HUES48 (cell line): ENCODE results near the gene C11orf42.

Source experiments
- H3K27ac ChIP-seq: one replicate; pipeline ENCODE4 v1.7.0; 2013; ENCODE audit warnings: low read depth, low read length, inconsistent platforms
- H3K27me3 ChIP-seq: 2 replicates; pipeline ENCODE4 v1.6.1; 2013; ENCODE audit warnings: mild to moderate bottlenecking, low read length; ENCODE audit not compliant: control insufficient read depth, insufficient read depth
- H3K36me3 ChIP-seq: 2 replicates; pipeline ENCODE4 v1.6.1; 2013; ENCODE audit warnings: low read length; ENCODE audit not compliant: control insufficient read depth, insufficient read depth
- H3K4me1 ChIP-seq: 2 replicates; pipeline ENCODE4 v1.6.1; 2013; ENCODE audit warnings: mild to moderate bottlenecking, low read length; ENCODE audit not compliant: control insufficient read depth, insufficient read depth
- H3K4me3 ChIP-seq: 2 replicates; pipeline ENCODE4 v1.5.1; 2013; ENCODE audit warnings: mild to moderate bottlenecking, low read depth, low read length
- H3K9ac ChIP-seq: 2 replicates; pipeline ENCODE4 v1.6.1; 2013; ENCODE audit warnings: mild to moderate bottlenecking, low read depth, low read length, moderate library complexity
- H3K9me3 ChIP-seq: 2 replicates; pipeline ENCODE4 v1.6.1; 2013; ENCODE audit warnings: low read length; ENCODE audit not compliant: control insufficient read depth, insufficient read depth

Gene C11orf42

DNA sequence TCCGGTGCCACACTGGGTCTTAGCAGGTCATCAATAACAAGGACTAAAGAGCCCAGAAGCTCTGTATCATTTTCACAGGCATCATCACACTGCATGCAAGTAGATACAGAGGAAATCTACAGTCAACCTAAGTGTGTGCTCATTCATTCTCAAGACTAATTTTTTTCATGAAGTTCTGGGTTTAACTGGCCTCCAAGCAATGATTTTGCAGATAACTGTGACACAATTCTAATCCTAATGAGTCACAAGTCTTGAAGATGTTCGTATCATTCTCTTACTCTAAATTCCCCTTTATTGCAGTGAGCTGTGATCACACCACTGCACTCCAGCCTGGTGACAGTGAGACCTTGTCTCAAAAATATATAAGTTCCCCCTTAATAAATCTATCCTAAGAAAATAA is 3.9 kb upstream of the C11orf42 start:
- peaks cover 5% of the 10 kb centered on the region; the same call in 1 of the 2 replicates for H3K4me1 ChIP-seq
- H3K4me3 ChIP-seq: no peak overlapping the region
- peaks cover 9% of the 10 kb centered on the region; the same call in 1 of the 2 replicates for H3K36me3 ChIP-seq
- H3K9ac ChIP-seq: no peak overlapping the region
- no peaks in the 10 kb centered on the region for H3K9me3 ChIP-seq
- H3K27me3 ChIP-seq: no peaks in the 10 kb centered on the region
- H3K27ac ChIP-seq: no peak overlapping the region

DNA sequence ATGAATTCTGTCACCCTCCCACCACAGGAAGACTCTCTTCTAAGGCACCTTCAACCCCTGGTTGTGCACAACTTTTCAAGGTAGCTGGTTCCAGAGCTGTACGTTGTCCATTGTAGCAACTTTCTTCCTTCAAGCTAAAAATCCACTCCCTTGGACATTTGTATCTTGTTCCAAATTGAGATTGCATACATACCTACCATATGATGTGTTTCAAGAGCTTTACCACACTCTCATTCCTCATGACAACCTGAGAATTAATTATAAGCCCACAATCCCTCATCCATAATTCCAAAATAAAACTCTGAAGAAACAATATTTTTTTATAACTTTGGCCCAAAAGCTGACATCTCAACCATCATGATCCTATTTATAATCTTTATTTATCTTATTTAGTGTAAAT is 3.3 kb upstream of the C11orf42 start:
- Histone ChIP-seq H3K27me3 (no peaks in the 10 kb centered on the region), H3K4me3 (no peak overlapping the region), H3K4me1 (peaks cover 5% of the 10 kb centered on the region; the same call in 1 of the 2 replicates), H3K27ac (no peak overlapping the region), H3K36me3 (peaks cover 11% of the 10 kb centered on the region; the same call in 1 of the 2 replicates), H3K9me3 (no peaks in the 10 kb centered on the region), H3K9ac (no peak overlapping the region)

- Histone ChIP-seq H3K36me3 (peaks cover 11% of the 10 kb centered on the region; the same call in 1 of the 2 replicates), H3K27me3 (no peaks in the 10 kb centered on the region), H3K9me3 (no peaks in the 10 kb centered on the region), H3K9ac (no peak overlapping the region), H3K4me3 (no peak overlapping the region), H3K27ac (no peak overlapping the region), H3K4me1 (peaks cover 5% of the 10 kb centered on the region; the same call in 1 of the 2 replicates)
Observed at GRCh38 chr11:6203327-6203726, 2.0 kb upstream of the C11orf42 start.

DNA sequence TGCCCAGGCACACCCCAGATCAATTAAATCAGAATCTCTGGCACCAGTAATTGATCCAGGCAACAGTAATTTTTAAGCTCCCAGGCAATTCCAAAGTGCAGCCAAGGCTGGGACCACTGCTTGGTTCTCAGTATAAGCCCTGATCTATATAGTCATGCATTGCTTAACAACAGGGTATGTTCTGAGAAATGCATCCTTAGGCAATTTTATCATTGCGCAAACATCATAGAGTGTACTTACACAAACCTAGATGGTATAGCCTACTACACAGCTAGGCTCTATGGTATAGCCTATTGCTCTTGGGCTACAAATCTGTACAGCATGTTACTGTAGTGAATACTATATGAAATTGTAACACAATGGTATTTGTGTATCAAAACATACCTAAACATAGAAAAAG is 651 bp upstream of the C11orf42 start:
- H3K4me3 ChIP-seq: no peak overlapping the region
- H3K4me1 ChIP-seq: peaks cover 5% of the 10 kb centered on the region; the same call in 1 of the 2 replicates
- H3K27me3 ChIP-seq: no peaks in the 10 kb centered on the region
- no peaks in the 10 kb centered on the region for H3K9me3 ChIP-seq
- peaks cover 11% of the 10 kb centered on the region; the same call in 1 of the 2 replicates for H3K36me3 ChIP-seq
- no peak overlapping the region for H3K27ac ChIP-seq
- H3K9ac ChIP-seq: no peak overlapping the region

GRCh38 chr11:6206456-6207180 is 1.3 kb downstream of the C11orf42 start:
- H3K4me1 ChIP-seq: no peaks in the 10 kb centered on the region

GRCh38 chr11:6209801-6210200 is 4.4 kb downstream of the C11orf42 start:
- no peaks in the 10 kb centered on the region for H3K9me3 ChIP-seq
- H3K27me3 ChIP-seq: no peaks in the 10 kb centered on the region
- H3K9ac ChIP-seq: no peak overlapping the region
- peaks cover 57% of the 10 kb centered on the region for H3K36me3 ChIP-seq
- no peak overlapping the region for H3K27ac ChIP-seq
- no peak overlapping the region for H3K4me3 ChIP-seq
- H3K4me1 ChIP-seq: no peaks in the 10 kb centered on the region

More at GRCh38 chr11:6206456-6207180, 1.3 kb downstream of the C11orf42 start:
- Histone ChIP-seq H3K9ac (no peak overlapping the region), H3K27ac (no peak overlapping the region), H3K27me3 (no peaks in the 10 kb centered on the region), H3K4me3 (no peak overlapping the region), H3K9me3 (no peaks in the 10 kb centered on the region), H3K36me3 (peaks cover 27% of the 10 kb centered on the region)

DNA sequence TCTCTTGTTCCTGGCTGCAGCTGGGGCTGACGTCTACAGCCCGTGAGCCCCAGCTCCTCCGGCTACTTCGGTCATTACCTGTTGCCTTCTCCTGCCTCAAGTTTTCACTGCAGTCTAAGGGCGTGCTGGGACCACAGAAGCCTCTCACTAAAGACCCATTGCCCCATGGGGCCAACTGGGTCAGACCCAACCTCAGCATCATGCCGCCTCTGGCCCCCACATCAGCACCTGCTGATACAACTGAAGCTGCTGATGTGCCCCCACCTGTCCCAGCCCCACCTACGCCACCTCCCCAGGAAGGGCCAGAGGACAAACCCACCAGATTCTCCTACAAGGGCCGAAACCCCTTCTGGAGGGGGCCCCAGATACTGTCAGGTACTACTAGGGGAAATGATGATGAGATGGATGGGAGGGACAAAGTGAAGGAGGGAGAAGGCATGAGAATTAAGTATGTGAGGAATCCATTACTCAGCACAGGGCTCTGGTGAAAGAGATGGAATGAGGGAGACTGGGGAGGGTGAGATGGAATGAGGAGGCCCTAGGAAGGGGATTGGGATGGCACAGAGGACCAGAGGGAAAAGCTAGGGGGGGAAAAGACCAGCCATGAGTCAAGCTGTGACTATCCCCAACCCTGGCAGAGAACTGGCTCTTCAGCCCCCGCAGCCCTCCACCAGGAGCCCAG is 5.1 kb downstream of the C11orf42 start:
- no peaks in the 10 kb centered on the region for H3K9me3 ChIP-seq
- H3K4me3 ChIP-seq: no peak overlapping the region
- H3K27me3 ChIP-seq: no peaks in the 10 kb centered on the region
- H3K27ac ChIP-seq: no peak overlapping the region
- no peak overlapping the region for H3K9ac ChIP-seq
- peaks cover 60% of the 10 kb centered on the region for H3K36me3 ChIP-seq
- no peaks in the 10 kb centered on the region for H3K4me1 ChIP-seq

DNA sequence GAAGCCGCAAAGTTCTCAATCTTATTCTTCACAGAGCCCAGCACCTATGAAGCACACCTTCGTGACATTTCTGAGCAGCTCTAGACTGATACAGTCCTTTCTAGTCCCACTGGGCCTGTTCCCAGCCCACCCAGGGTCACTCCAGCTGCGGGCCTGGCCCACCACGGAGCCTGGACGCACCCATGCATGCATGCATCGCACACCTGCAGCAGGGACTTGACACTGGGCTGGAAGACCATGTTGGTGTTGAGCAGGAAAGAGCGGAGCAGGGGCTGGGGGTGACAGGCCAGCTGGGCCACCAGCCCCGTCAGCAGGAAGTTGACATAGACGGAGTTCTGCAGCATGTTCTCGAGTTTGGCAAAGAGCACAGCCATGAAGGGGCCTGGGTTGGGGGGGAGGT is 9.2 kb downstream of the C11orf42 start:
- Histone ChIP-seq H3K4me1 (no peaks in the 10 kb centered on the region), H3K9me3 (no peaks in the 10 kb centered on the region), H3K36me3 (peaks cover 87% of the 10 kb centered on the region), H3K4me3 (no peak overlapping the region), H3K27ac (no peak overlapping the region), H3K9ac (no peak overlapping the region), H3K27me3 (no peaks in the 10 kb centered on the region)

- Histone ChIP-seq H3K27me3 (no peaks in the 10 kb centered on the region), H3K4me3 (no peak overlapping the region), H3K9me3 (no peaks in the 10 kb centered on the region), H3K9ac (no peak overlapping the region), H3K4me1 (no peaks in the 10 kb centered on the region), H3K36me3 (peaks cover 86% of the 10 kb centered on the region), H3K27ac (no peak overlapping the region)
Observed at GRCh38 chr11:6216501-6216900, 11.1 kb downstream of the C11orf42 start.

- no peaks in the 10 kb centered on the region for H3K27me3 ChIP-seq
- no peaks in the 10 kb centered on the region for H3K4me1 ChIP-seq
- H3K27ac ChIP-seq: no peak overlapping the region
- no peak overlapping the region for H3K4me3 ChIP-seq
- no peaks in the 10 kb centered on the region for H3K9me3 ChIP-seq
- H3K36me3 ChIP-seq: peaks cover 87% of the 10 kb centered on the region
- no peak overlapping the region for H3K9ac ChIP-seq
Observed at GRCh38 chr11:6217722-6218121, 12.4 kb downstream of the C11orf42 start.

DNA sequence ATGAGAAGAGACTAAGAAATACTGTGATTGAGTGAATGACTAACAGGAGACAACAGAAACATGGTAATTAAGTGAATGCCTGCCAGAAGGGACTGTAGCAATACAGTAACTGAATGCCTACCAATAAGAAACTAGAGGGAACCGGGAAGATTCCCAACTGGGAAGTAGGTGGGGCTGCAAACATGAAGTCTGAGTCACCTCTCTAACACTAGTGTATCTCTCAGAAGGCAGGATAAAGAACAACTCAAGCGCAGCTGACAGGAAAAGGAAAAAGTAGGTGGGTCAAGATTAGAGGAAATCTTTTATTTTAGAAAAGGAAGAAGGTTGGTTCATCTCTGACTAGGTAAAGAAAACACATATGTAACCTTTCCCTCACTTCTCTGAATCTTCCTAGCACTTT is 14.0 kb downstream of the C11orf42 start:
- Histone ChIP-seq H3K27me3 (no peaks in the 10 kb centered on the region), H3K9me3 (no peaks in the 10 kb centered on the region), H3K4me1 (no peaks in the 10 kb centered on the region), H3K4me3 (no peak overlapping the region), H3K27ac (no peak overlapping the region), H3K36me3 (peaks cover 88% of the 10 kb centered on the region), H3K9ac (no peak overlapping the region)
